GM18873 (cell line): ENCODE data around the gene EXD3.

Experiments used
- ATAC-seq: cut with Tn5 transposase; IDR thresholded peaks from one replicate; pipeline ENCODE4 v1.9.1; 2021; ENCODE audit warnings: mild to moderate bottlenecking, moderate library complexity, moderate number of reproducible peaks; ENCODE audit not compliant: unreplicated experiment, low FRiP score

The EXD3 gene

GRCh38 chr9:137434498-137435380 lies 11.8 kb upstream of the EXD3 start:
- ATAC-seq: no peak

DNA sequence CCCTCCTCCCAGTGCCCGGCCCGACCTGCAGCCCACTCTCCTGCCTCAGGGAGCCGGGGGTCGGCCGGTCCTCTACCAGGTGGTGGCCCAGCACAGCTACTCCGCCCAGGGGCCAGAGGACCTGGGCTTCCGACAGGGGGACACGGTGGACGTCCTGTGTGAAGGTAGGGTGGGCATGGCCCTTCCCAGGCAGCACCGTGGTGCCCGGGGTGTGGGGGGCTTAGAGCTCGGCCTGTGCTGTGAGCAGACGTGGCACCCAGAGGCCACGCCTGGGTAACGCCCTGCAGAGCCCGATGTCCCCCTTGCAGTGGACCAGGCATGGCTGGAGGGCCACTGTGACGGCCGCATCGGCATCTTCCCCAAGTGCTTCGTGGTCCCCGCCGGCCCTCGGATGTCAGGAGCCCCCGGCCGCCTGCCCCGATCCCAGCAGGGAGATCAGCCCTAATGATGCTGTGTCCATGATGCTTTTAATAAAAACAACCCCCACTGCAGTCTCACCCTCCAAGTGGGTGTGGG lies 11.0 kb upstream of the EXD3 start:
- ATAC-seq: no peak

DNA sequence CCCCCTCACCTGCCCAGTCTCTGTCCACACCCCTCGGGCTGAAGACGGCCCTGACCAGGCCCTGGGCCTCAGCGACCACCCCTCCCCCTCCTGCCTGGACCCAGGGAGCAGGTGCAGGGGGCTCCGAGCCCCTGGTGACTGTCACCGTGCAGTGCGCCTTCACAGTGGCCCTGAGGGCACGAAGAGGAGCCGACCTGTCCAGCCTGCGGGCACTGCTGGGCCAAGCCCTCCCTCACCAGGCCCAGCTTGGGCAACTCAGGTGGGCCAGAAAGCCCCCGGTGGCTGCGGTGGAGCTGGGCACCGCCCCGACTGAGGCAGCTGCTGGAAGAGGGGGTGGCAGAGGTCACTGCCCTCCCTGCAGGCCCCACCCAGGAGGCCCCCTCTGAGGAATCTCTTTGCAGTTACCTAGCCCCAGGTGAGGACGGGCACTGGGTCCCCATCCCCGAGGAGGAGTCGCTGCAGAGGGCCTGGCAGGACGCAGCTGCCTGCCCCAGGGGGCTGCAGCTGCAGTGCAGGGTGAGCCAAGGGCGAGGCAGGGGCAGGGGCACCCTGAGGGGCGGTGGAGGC lies 10.5 kb upstream of the EXD3 start:
- no peak for ATAC-seq

GRCh38 chr9:137432687-137433348 lies 9.9 kb upstream of the EXD3 start:
- no peak for ATAC-seq

DNA sequence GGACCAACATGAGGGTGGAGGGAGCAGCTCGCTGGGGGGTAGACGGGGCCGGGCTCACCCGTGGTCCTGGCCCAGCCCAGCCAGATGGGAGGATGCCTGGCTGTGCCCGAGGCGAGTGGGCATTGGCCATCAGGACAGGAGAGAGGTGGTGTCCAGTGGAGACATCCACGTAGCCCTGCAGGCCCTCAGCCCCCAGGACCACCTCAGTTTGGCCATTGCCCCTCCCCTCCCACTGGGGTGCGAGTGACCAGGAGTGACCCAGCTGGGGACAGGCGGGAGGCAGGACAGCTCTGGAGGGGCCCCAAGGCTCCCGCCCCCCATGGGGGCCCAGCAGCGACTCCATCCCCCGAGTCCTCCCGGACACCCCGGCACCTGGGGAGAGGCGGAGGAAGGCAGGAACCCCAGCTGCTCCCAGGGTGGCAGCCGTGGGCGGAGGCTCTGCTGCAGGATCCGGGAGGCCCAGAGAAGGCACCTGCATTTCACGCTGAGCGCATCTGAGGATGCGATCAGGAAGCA lies 8.5 kb upstream of the EXD3 start:
- ATAC-seq: no peak

GRCh38 chr9:137430723-137431415 lies 7.9 kb upstream of the EXD3 start:
- no peak for ATAC-seq

DNA sequence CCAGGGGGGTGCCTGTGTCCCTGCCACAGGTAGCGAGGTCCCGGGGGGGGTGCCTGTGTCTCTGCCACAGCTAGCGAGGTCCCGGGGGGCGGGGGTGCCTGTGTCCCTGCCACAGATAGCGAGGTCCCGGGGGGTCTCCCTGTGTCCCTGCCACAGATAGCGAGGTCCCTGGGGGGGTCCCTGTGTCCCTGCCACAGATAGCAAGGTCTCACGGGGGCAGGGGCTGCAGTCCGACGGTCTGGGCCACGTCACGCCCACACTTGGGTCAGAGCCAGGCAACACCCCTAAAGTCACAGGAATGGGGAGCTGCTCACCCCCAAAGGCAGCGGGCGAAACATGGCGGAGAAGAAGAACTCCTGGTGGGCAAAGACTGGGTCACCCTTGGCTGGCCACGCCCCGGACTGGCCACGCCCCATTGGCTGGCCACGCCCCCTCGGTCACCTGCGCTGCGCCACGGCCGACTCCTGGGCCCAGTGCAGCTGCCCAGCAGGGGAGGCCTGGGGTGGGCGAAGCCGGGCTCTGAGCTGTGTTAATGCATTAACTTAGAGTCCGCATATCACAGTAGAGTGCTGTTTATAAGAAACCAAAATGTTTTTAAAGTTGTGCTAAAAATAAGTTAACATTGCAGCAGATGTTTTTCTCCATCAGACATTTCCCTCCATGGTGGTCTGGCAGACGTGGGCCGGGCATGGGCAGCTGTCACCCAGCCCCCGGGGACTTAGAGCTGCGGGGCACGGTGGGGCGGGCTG lies 7.2 kb upstream of the EXD3 start:
- no peak for ATAC-seq

GRCh38 chr9:137429546-137429890 lies 6.6 kb upstream of the EXD3 start:
- ATAC-seq: no peak

DNA sequence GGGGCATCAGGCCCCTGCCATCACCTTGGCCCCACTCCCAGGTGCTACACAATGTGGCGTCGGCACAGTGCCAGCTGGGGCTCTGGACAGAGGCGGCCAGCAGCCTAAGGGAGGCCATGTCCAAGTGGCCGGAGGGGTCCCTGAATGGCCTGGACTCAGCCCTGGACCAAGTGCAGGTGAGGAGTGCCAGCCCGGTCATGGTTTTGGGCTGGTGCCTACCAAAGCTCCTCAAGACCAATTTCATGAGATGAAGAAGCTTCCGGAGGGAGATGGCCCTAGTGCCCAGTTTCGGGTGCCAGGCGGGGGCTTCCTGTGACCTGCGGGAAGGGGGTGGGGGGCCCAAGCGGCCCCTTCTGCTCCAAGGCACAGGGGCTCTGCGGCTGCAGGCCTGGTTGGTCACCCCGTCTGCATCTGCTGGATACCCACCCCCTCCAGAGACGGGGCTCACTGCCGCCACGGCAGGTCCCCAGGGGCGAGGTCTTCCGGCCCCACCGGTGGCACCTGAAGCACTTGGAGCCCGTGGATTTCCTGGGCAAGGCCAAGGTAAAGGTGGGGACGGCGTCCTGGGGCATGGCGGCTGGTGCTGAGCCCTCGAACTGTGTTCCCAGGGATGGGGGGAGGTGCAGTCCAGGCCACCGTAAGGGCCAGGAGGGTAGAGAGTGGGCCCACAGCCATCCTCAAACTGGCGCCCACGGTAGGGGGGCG lies 6.0 kb upstream of the EXD3 start:
- ATAC-seq: no peak

DNA sequence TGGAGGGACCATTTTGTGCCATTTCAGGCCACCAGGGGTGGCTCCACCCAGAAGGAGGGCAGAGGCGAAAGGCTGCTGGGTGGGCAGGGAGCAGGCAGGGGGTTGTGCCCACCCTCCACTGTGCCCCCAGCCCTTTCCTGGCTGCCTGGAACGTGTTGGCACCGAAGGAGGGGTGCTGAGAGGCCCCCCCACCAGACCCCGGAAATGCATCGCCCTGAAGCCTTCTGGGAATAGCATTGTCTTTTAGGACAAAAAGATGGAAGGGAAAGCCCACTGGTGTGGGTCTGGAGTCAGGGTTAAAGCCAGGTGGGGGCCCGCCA lies 5.3 kb upstream of the EXD3 start:
- no peak for ATAC-seq

DNA sequence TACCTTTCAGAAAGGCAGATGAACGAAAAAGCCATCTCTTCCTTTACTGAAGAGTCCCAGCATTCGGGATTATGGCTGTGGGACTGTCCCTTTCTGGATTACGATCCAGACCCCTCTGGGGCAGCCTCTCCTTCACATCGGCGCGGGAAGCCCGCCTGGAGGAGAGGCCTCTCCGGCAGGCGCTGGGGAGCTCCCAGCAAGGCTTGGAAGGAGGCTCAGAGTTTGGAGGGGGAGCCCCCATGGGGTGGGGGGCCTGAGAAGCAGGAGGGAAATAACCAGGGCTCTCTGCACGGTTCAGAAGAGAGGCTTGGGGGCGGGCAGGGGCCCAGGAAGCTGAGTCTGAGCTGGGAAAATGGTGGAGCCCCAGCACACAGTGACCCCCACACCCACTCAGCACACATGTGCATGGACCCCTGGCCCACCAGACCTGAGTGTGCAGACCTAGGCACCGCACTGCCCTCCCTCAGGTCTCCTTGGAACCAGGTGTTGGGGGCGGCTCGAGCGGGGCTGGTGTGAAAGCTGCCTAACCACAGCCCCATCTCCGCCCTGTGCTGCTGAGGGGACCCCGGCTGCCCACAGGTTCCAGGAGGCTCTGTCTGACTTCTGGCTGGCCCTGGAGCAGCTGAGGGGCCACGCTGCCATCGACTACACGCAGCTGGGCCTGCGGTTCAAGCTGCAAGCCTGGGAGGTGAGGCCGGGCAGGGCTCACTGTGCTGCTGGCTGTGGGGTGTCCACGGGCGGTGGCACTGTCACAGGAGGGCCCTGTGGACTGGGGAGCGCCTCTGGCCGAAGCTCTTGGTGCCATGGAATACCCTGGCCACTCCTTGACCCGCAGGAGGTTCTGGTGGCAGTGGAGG lies 4.7 kb upstream of the EXD3 start:
- no peak for ATAC-seq

- no peak for ATAC-seq
These were observed 3.2 kb upstream of the EXD3 start for GRCh38 chr9:137426018-137426681.

GRCh38 chr9:137423514-137424291 lies 741 bp upstream of the EXD3 start:
- peak; percentile 21 for ATAC-seq

GRCh38 chr9:137421838-137422603 lies 941 bp downstream of the EXD3 start:
- no peak for ATAC-seq

- no peak for ATAC-seq
These were observed 5.6 kb downstream of the EXD3 start for GRCh38 chr9:137417161-137418021.
